ENCODE measurements around the gene CGB2.
"Not testable (repeated sequence)": the region's sequence is repeated elsewhere in the genome, so short reads cannot be mapped to it uniquely, and the experiment has no call there.

The CGB2 gene

DNA sequence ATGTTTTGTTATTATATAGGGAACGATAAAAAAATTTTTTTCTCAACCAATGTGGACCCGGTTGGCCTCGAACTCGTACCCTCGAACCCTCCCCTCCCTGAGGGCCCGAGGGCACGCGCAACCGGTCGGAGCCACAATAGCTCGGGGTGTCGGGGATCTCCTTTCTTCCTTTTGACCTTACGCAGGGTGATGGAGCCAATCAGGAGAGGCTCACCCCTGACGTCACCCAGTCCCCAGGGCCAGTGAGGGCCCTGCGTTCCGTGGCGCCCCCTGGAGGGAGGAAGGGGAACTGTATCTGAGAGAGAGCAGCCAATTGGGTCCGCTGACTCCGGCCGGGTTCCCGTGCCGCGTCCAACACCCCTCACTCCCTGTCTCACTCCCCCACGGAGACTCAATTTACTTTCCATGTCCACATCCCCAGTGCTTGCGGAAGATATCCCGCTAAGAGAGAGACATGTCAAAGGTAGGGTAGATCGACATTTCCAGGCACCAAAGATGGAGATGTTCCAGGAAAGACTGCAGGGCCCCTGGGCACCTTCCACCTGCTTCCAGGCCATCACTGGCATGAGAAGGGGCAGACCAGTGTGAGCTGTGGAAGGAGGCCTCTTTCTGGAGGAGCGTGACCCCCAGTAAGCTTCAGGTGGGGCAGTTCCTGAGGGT, at the start of gene CGB2:
CGB2 (plus strand) TSS at position 249 of the 660 bp plus-strand sequence; CDS start at position 455, 206 bp downstream.
- DNase-seq: not testable (repeated sequence)

DNA sequence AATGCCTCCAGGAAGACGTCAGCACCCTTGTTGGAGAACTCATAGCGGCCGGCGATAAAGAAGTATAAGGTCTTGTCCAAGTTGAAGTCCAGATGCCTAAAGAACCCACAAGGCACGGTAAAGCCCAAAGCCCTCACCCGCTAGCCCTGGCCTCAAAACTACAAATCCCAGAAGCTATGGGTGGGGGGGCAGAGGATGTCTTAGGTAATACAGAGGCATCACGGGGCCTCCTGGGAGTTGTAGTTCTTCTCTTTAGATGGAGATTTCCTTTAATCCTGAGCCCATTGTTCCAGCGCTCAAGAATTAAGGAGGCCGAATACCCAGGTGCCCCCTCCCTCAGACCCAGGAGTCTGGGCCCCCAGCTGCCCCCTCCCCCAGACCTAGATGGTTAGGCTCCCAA, 49.4 kb upstream of the CGB2 start:
- DNase-seq: no peak

DNA sequence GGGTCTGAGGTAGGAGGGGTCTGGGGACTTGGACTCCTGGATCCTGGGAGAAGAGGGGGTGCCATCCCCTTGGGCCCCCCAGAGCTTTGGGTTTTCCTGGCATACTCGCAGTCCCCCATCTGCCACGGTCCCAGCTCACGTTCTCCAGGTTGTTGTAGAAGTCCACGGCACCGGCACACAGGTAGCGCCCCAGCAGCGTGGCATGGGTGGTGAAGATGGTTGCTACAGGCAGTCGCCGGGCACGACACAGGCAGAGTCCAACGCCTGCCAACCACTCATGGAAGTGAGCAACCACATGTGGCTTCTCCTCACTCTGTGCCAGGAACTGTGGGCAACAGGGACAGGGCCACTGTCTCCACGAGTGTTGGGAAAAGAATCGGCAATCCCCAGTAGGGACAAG, 46.0 kb upstream of the CGB2 start:
- DNase-seq: no peak

DNA sequence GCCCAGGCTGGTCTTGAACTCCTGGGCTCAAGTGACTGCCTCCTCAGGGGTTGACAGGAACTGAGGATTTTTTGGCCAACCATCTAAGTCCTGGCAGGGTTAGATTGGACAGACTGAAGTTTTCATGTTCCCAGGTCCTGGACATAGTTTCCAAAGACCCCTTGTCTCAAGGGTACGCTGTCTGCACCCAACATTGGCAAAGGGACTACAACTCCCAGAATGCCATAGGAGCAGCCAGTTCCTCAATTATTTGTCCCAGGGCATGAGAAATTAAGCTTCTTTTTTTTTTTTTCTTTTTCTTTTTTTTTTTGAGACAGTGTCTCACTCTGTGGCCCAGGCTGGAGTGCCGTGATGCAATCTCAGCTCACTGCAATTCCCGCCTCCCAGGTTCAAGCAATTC, 45.5 kb upstream of the CGB2 start:
- DNase-seq: no peak

DNA sequence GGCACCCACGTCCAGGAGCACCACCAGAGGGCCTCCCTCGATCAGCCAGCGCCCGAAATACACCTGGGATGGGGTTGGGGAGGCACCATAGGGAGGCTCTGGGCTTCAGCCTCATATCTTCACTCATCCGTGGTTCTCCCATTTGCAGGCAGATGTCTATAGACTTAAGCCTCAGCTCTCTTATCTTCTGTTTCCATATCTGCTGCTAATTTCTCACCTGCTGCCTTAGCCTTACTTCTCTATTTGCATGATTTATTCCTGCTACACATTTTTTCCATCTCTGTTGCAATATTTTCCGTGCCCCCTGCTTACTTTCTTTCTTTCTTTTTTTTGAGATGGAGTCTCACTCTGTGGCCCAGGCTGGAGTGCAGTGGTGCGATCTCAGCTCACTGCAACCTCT, 44.4 kb upstream of the CGB2 start:
- DNase-seq: no peak

DNA sequence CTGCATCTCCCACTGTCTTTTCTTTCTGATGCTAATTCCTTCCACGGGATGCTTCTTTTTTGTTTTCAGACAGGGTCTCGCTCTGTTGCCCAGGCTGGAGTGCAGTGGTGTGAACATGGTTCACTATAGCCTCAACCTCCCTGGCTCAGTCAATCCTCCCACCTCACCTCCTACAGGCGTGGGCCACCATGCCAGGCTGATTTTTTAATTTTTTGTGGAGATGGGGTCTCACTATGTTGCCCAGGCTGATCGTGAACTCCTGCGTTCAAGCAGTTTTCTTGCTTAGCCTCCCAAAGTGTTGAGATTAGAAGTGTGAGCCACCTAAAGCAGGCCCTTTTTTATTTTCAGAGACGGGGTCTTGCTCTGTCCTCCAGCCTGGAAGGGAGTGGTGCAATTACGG, 43.4 kb upstream of the CGB2 start:
- DNase-seq: no peak

DNA sequence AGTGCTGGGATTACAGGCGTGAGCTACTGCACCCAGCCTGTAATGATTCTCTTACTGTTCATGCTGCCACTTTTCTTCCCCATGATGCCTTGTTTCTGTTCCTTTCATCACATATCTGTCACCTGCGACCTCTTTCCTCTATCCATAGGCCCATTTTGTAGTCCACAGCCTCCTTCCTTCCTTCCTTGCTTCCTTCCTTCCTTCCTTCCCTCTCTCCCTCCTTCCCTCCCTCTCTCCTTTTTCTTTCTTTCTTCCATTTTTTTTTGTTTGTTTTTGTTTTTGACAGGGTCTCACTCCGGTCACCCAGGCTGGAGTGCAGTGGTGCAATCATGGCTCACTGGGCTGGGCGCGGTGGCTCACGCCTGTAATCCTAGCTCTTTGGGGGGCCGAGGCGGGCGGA, 42.8 kb upstream of the CGB2 start:
- DNase-seq: no peak

DNA sequence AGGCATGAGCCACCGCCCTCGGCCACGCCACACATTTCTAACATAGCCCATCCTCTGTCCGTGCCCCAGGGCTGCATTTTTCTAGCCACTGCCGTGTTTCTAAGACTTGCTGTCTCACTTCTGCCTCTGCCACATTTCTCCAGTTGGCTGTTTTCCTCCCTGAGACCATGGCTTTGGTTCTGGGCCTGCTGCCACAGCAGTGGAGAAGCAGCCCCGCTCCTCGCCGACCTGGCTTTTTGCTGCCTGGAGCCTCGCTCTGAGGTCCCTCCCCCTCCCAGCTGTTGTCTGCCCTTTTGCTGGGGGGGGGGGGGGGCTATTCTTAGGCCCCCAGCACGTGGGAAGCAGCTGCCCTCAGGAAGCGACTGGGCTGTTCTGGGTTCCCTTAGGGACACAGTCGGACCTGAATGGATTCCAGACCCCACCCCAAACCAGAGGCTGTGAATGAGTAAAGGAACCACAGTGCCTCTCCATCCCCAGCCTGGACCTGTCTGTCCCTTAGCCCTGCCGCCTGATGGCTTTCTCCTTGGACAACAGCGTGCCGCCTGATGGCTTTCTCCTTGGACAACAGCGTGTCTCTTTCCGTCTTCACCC, 41.9 kb upstream of the CGB2 start:
- DNase-seq: peak in 1 of 2 donors; percentile 7

DNA sequence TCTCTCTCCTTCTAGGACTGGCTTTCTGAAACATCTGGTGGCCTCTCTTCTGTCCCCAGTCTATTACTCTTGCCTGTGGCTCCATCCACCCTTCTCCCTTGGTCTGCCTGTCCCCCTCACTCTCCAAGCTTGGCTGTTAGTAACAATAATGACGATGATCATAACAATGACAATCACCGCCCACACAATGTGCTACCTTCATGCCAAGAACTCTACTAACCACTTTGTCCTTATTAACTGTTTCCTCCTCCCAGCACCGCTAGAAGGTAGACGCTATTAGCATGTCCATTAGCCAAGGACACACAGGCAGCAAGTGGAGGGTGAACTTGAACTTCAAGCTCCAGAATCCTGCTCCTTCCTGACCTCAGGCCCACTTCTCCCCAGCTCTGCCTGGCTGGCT, 41.3 kb upstream of the CGB2 start:
- DNase-seq: no peak

DNA sequence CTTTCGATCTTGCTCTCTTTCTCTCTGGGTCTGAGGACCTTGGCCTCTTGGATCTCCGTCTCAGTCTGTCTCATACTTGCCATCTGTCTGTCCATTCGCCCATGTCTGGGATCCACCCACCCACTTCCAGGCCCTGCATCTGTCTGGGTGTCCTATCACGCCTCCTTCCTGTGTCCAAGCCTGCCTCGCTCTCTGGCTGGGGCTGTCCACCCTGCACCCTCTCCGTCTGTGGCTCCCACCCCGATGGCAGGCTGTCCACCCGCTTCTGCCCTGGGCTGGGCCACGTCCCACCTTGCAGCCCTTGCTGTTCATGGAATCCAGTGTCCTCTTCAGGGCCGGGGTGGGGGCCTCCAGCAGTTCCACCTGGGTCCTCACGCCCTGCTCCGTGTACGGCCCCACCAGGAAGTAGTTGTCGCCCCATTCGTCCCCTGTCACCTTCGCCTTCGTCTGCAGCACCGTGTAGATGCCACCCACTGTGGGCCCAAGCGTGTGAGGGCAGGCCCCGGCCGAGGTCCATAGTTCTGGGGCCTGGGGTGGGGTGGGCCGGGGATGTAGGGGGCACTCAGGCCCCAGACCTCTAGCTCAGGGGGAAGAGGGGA, 40.6 kb upstream of the CGB2 start:
- DNase-seq: no peak

DNA sequence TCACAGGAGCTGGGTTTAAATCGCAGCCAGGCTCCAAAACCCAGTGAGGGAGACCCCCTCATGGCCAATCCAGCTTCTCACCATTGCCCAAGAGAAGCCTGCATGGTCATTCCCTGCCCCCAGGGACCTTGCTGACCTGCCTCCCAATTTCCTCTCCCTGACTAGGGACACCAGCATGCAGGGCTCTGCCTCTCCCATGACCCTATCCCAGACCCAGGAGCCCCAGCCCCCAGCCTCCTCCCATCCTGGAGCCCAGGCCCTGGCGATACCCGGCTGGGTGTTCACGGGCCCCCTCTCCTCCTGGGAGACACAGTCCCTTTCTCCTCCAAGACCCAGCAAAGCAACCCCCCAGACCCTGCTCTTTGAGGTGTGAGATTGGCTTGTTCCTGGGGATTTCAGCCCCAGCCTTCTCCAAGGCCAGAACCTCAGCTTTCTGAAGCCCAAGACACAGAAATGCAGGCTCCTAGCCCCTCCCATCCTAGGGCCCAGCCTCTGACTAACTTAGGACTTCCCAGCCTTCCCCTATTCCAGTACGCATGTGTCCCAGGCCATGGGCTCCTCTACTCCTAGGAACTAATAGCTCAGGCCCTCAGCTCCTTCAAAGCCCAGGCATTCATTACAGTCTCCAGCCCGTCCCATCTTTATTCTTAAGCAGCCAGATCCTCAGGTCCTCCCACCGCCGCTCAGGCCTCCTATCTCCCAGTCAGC, 39.7 kb upstream of the CGB2 start:
- DNase-seq: peak in 1 of 2 donors; percentile 15

DNA sequence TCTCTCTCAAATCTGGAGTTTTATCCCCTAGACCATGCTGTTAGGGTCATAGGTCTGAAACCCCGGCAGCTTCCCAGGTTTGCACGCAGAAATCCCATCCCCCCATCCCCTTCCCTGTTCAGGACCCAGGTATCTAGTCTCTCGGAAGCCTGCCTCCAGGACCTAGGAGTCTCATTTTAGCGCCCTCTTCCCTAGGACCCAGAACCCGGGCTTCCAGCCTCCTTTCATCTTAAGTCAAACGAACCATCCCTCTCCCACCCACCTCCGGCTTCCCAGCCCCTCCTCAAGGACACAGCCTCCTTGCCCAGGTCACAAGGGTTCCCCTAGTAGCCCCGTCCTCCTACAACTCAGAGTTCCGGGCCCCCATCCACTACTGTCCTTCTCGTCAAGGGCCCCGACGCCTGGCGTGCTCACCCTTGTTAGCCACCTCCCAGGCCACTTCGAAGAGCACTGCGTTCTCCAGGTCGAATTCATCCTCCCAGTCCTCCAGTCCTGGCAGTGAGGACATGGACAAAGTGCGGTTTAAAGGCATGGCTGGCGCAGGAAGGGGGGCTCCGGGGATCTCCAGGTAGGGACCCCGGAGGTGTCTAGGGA, 39.0 kb upstream of the CGB2 start:
- DNase-seq: no peak

DNA sequence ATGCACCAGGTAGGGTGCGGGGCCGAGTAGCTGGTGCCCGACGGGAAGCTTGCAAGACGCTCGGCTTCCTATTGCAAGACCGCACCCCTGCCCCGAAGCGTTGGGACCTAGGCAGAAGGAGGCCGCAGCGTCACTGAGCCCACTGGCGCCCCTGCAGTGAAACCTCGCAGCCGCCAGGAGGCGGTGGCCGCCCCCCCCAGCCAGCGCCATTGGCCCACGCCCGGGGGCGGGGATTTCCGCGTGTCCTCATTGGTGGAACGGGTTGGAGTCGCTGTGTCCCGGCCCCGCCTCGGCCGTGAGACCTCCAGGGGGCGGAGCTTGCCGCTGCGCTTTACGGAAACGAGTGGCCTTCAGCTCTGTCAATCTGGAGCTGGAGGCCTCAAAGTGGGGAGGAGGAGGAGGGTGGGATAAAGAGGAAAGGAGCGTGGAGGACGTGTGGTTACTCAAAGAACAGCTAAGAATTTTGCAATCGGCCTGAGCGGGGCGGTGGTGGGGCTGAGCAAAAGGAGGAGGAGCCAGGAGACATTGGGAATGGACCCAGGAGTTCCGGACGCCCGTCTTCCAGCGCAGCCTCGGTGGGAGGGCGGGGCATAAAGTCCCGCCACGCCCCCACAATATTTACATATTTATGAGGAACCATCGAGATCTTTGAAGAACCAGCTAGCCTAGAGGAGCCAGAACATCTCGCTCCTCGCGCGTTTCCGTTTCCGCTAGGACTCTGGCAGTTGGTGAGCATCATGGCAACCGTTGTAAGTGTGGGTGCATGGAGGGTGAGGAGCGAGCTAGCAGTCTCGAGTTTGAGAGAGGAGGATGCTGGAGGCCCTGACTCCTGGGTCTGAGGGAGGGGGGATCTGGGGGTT, 38.3 kb upstream of the CGB2 start, which contains the start of the genes GYS1 and RUVBL2:
GYS1 (minus strand) TSS at position 135 of the 860 bp plus-strand sequence. CDS start 197 bp downstream, outside the sequence.
RUVBL2 (plus strand) TSS at position 713 of the 860 bp plus-strand sequence; CDS start at position 738, 25 bp downstream.
- DNase-seq: peak; percentile 99

DNA sequence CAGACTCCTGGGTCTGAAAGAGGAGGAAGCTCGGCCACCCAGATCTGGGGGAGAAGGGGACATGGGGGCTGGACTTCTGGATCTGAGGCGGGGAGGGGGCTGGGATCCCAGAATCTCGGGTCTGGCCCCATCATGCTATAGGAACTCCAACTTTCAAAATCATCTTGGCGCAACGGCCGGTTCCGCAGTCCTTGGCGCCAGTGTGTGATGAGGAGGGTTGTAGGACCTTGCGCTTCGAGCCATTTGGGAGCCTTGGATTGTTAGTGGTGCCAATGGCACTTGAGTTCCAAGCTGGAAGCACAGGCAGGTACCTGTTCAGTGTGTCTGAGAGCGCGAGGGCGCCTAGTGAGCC, 37.7 kb upstream of the CGB2 start:
- DNase-seq: no peak

DNA sequence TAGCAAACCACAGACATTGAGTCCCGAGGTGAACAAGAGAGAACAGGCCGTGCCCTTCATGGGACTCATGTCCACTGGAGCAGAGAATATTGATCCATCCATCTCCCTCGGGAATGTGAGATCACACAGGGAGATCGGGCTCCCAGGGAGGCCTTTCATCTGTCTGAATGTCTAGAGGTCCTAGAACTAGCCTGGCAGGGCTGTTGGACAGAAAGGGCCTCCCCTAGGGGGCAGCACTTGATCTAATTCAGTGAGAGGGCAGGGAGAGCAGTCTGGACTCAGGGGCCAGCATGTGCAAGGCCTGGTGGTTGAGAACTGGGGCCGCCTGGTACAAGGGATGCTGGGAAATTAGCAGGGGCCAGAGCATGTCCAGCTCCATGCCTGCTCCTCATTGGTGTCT, 33.7 kb upstream of the CGB2 start:
- no peak for DNase-seq

DNA sequence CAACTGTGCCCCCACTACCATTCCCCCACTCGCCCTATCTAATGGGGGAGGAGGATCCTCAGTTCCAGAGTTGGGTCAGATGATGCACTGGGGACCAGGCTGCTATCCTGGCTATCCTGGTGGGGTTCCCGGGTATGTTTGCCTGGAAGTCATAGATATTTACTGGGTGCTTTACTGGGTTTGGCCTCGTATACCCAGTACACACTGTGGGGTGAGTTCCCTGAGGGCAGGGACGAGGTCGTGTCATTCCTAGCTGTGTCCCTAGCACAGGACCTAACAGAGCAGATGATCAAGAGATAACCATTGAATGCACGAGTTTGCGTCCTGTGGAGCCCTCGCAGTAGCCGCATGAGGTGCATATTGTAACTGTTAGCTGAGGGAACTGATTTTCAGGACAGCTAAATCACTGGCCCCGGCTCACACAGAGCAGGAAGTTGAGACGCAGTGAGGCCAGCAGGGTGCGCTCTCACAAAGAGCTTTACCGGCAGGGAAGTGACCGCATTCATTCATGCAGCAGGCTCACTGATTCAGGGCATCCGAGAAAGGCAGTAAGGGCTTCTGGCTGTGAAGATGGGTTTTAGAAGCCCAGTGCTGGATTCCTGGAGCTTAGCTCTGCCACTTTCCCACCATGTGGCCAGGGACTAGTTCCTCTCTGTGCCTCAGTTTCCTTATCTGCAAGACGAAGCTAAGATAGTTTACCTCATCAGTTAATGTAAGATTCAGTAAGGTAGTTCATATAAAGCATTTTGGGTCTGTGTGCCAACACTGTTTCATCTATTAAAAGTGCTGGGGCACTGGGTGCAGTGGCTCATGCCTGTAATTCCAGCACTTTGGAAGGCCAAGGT, 32.0 kb upstream of the CGB2 start:
- DNase-seq: no peak

DNA sequence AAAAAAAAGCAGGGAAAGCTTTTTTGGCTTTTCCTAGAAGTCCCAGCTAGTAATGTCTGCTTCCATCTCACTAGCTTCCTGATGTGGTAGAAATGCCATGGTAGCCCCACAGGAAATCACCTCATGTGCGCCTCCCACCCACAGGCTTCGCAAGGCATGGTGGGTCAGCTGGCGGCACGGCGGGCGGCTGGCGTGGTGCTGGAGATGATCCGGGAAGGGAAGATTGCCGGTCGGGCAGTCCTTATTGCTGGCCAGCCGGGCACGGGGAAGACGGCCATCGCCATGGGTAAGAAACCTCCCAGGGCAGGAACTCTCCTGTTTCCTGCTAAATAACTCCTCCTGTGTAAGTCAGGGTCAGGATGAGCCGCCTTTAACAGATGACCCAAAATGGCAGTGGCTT, 27.6 kb upstream of the CGB2 start:
- no peak for DNase-seq

DNA sequence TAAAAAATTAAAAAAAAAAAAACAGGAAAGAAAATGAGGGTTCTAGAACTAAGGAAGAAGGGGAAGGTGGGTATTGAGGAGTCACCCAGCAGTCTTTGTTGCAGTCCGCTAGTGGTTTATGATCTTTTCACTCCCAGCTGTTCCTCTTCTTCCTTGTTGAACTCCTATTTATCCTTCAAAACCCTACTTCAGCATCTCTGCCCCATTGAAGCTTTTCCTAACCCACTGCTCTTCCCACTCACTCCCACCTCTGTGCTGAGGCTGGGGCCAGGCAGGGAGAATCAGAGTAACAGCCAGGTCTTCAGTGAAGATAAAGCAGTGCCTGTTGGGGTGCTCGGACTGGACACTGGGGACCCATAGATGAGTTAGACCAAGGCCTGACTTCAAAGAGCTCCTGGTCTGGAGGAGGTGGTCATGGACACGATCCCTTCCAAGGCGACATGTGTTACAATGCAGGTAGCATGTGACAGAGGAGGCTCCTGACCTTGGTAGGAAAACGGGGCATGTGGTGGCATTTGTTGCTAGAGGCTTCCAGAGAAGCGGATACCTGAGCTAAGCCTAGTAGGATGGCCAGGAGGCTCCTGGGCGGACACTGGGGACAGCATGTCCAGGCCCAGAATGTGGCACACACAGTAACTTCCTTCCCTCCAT, 26.6 kb upstream of the CGB2 start:
- DNase-seq: no peak

DNA sequence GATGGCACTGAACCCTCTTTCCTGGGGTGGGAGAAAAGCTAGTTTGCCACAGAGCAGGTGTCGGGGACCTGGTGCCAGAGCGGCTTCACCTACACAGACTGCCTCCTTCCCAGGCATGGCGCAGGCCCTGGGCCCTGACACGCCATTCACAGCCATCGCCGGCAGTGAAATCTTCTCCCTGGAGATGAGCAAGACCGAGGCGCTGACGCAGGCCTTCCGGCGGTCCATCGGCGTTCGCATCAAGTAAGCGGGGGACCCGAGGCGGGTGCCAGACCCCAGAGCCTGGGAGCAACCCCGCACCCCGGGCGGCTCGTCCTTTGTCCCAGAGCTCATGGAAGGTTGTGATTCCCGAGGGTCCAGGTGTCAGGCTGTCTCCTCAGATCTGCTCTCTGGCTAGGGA, 24.8 kb upstream of the CGB2 start:
- DNase-seq: no peak

DNA sequence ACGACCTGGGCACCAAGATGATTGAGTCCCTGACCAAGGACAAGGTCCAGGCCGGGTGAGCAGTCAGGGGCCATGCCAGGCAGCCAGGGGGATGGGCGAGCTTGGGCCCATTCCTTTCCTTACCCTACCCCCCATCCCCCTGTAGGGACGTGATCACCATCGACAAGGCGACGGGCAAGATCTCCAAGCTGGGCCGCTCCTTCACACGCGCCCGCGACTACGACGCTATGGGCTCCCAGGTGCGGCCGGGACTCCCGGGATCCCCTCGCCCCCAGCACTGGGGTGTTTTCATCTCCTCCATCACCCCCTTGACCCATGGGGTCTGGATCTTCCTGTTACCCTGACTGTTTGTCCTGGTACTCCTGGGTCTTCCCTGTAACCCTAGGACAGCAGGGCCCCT, 21.9 kb upstream of the CGB2 start:
- DNase-seq: no peak

DNA sequence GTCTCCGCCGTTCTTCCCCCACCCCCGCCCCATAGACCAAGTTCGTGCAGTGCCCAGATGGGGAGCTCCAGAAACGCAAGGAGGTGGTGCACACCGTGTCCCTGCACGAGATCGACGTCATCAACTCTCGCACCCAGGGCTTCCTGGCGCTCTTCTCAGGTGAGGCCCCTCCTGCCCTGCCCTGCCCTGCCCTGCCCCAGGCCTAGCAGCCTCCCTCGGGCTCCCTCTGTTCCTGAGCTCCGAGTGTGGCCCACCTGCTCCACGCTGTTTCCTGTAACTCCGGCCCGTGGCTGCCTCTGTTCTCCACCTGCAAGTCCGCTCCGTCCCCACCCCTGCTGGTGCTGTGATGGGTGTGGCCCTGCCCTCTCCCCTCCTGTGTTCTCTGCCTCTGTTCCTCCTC, 21.2 kb upstream of the CGB2 start:
- DNase-seq: no peak
